A549 (cell line): ENCODE measurements around the gene NUDT1. TPM values are rescaled to one million over a fixed set of nuclear protein-coding genes. Genes with fewer than 3 reads are reported as not detected.

Experiments
- ATAC-seq, 2 experiments: fragments of 200-7000 bp in 1 of 2; fragments of >200 bp in 1 of 2; cut with Nextera tagmentation in 1 of 2; cut with Tn5 transposase in 1 of 2; 3 replicates each; pipeline versions ENCODE4 v1.8.0 to v1.9.1; 2018 to 2020; ENCODE audit warnings: mild to moderate bottlenecking in 1 of 2, moderate library complexity in 1 of 2
- CTCF ChIA-PET: fragments of 300-600 bp; sonication (Branson Sonifier 250); formaldehyde crosslinking; extraction: SDS; loops from one replicate; lab custom pipeline; 2021; ENCODE audit warnings: antibody characterized with exemption, inconsistent platforms; lab: Yijun Ruan, JAX
- POLR2A ChIA-PET: fragments of 350-600 bp; formaldehyde crosslinking; extraction: SDS; loops from one replicate; lab custom pipeline; 2021; ENCODE audit warnings: antibody characterized with exemption, inconsistent platforms; lab: Yijun Ruan, JAX
- DNase-seq, 2 experiments: peaks; one replicate each; pipeline versions ENCODE4 v3.0.0 to v3.0.0-alpha.2; 2011 to 2016; ENCODE audit warnings: low read depth in 1 of 2, low spot score in 1 of 2
- FAIRE-seq: peaks from 2 replicates; lab custom pipeline; 2011; peaks lifted over from hg19 to GRCh38; lab: Jason Lieb, UNC
- H3K27ac ChIP-seq, 2 experiments: fragments of >200 bp; sonication (Bioruptor Twin); formaldehyde crosslinking; 3 replicates each; pipeline ENCODE4 v1.5.1; 2016 to 2017
- H3K4me1 ChIP-seq: fragments of >200 bp; sonication (Bioruptor Twin); formaldehyde crosslinking; 3 replicates; pipeline ENCODE4 v1.6.1; 2016
- H3K4me2 ChIP-seq: fragments of >200 bp; sonication (Bioruptor Twin); formaldehyde crosslinking; 3 replicates; pipeline ENCODE4 v1.6.1; 2016
- H3K4me3 ChIP-seq: fragments of >200 bp; sonication (Bioruptor Twin); formaldehyde crosslinking; 3 replicates; pipeline ENCODE4 v1.5.1; 2016
- H3K9me3 ChIP-seq: fragments of >200 bp; sonication (Bioruptor Twin); formaldehyde crosslinking; 3 replicates; pipeline ENCODE4 v1.6.1; 2016
- CEBPB ChIP-seq, 2 experiments: fragments of >200 bp in 1 of 2; sonication (Bioruptor Twin) in 1 of 2; formaldehyde crosslinking in 1 of 2; IDR thresholded peaks; 2 replicates each; pipeline ENCODE4 v1.6.1; 2012 to 2016
- CTCF ChIP-seq: fragments of >200 bp; sonication (Bioruptor Twin); formaldehyde crosslinking; IDR thresholded peaks from 3 replicates; pipeline ENCODE4 v1.5.1; 2016
- EHF ChIP-seq: fragments of 250-450 bp; sonication (Bioruptor Pico); IDR thresholded peaks from 2 replicates; pipeline ENCODE4 v1.5.0; 2020; ENCODE audit warnings: mild to moderate bottlenecking
- EP300 ChIP-seq, 2 experiments: fragments of >200 bp; sonication (Bioruptor Twin); formaldehyde crosslinking; IDR thresholded peaks; 2 replicates in 1 of 2; 3 replicates in 1 of 2; pipeline ENCODE4 v1.6.1; 2016 to 2017
- FOSL2 ChIP-seq, 2 experiments: fragments of 450-650 bp in 1 of 2; fragments of >200 bp in 1 of 2; sonication (Bioruptor Twin) in 1 of 2; formaldehyde crosslinking; IDR thresholded peaks; 2 replicates each; pipeline versions ENCODE4 v1.5.0 to v1.6.1; 2016 to 2020; ENCODE audit warnings: mild to moderate bottlenecking in 1 of 2, moderate library complexity in 1 of 2
- GATA3 ChIP-seq: IDR thresholded peaks from 2 replicates; pipeline ENCODE4 v1.6.1; 2012; ENCODE audit warnings: borderline replicate concordance
- HOXB13 ChIP-seq: fragments of 250-450 bp; sonication (Bioruptor Pico); IDR thresholded peaks from 2 replicates; pipeline ENCODE4 v1.5.0; 2020; ENCODE audit warnings: low read depth, mild to moderate bottlenecking, moderate library complexity
- HOXB5 ChIP-seq: fragments of 250-450 bp; sonication (Bioruptor Pico); IDR thresholded peaks from 2 replicates; pipeline ENCODE4 v1.5.0; 2020; ENCODE audit warnings: mild to moderate bottlenecking, moderate library complexity
- JUN ChIP-seq, 2 experiments: fragments of >200 bp; sonication (Bioruptor Twin); formaldehyde crosslinking; IDR thresholded peaks; 2 replicates in 1 of 2; 3 replicates in 1 of 2; pipeline ENCODE4 v1.6.1; 2016 to 2017
- MAFK ChIP-seq: fragments of 450-650 bp; IDR thresholded peaks from 2 replicates; pipeline ENCODE4 v1.6.1; 2014; ENCODE audit not compliant: partially characterized antibody
- MAZ ChIP-seq: fragments of 150-350 bp; IDR thresholded peaks from 2 replicates; pipeline ENCODE4 v1.6.1; 2014; ENCODE audit warnings: antibody characterized with exemption, low read depth, low read length, borderline replicate concordance
- NFE2L2 ChIP-seq: fragments of 150-350 bp; conservative IDR thresholded peaks from 2 replicates; pipeline ENCODE4 v1.6.1; 2014; ENCODE audit warnings: low read length
- RFX5 ChIP-seq: fragments of 450-650 bp; IDR thresholded peaks from 2 replicates; pipeline ENCODE4 v1.7.1; 2014; ENCODE audit warnings: antibody characterized with exemption, mild to moderate bottlenecking, moderate library complexity
- ZNF302 ChIP-seq: fragments of 250-450 bp; sonication (Bioruptor Pico); IDR thresholded peaks from 2 replicates; pipeline ENCODE4 v1.9.0; 2021; ENCODE audit warnings: inconsistent platforms, mild to moderate bottlenecking, moderate library complexity
- WGBS: methylation state at CpG from one replicate; pipeline ENCODE4 v1.1.6; 2017; ENCODE audit errors: missing lambda C conversion rate; 5-methylcytosine and 5-hydroxymethylcytosine counted together
- polyA plus RNA-seq, 4 experiments: library from polyadenylated mRNA; depleted of rRNA in 3 of 4; stranded (reverse); fragments of >200 nt; fragmentation: RNase III in 1 of 4; extraction: RNeasy Plus Mini Kit Qiagen cat#74134 plus additional on column Dnase treatment in 1 of 4; gene quantifications; 2 replicates in 3 of 4; 3 replicates in 1 of 4; pipeline ENCODE4 v1.2.3, GENCODE V29; 2011 to 2017

Gene NUDT1
- polyA plus RNA-seq, 2 of the 4 experiments (the other 2 are of a cell fraction): 38.3 to 92.3 TPM

GRCh38 chr7:2217716-2218443 is 24.1 kb upstream of the NUDT1 start:
- no peak for DNase-seq
- no peak overlapping the region for H3K27ac ChIP-seq
- ChIA-PET POLR2A (no interaction called here), CTCF (interaction anchor here (0.6 kb wide), 1 partner anchor 181 kb away, joined by 3 read pairs; no protein-coding TSS in a partner anchor)
- FAIRE-seq: no peak
- no peak for TF ChIP-seq RFX5
- TF ChIP-seq GATA3: no peak
- TF ChIP-seq FOSL2 (IDR thresholded peaks at IDR 0.05): no peak
- no peak for TF ChIP-seq FOSL2 (CRISPR knock-in tag; IDR thresholded peaks at IDR 0.05)
- TF ChIP-seq MAZ: no peak
- TF ChIP-seq EP300 (IDR thresholded peaks at IDR 0.05): no peak
- TF ChIP-seq HOXB13 (CRISPR knock-in tag): no peak
- TF ChIP-seq CTCF: no peak
- H3K9me3 ChIP-seq: no peaks in the 10 kb centered on the region
- no peak overlapping the region for H3K4me3 ChIP-seq
- WGBS: 89% methylated on average over 16 of the region's 19 CpGs
- H3K4me1 ChIP-seq: no peaks in the 10 kb centered on the region
- no peak overlapping the region for H3K4me2 ChIP-seq
- ATAC-seq: no peak

DNA sequence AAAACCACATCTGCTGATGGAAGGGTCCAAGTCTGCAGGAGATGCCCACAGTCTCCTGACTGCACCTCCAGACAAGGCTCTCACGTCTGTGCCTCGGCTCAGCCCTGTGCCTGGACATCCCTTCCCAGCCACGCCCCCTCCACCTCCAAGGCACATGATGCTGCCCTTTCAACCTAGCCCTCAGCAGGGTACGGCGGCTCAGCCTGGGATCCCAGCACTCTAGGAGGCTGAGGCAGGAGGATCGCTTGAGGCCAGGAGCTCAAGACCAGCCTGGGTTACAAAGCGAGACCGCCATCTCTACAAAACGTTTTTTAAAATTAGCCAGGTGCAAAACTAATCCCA is 23.6 kb upstream of the NUDT1 start:
- FAIRE-seq (no peak), ATAC-seq (no peak), DNase-seq (no peak)
- no peaks in the 10 kb centered on the region for H3K4me1 ChIP-seq
- H3K4me2 ChIP-seq: no peak overlapping the region
- ChIA-PET CTCF (interaction anchor here (0.6 kb wide), 1 partner anchor 180 kb away, joined by 3 read pairs; no protein-coding TSS in a partner anchor), POLR2A (no interaction called here)
- WGBS: 80% methylated on average over 9 of the region's 9 CpGs
- H3K9me3 ChIP-seq: no peaks in the 10 kb centered on the region
- no peak overlapping the region for H3K4me3 ChIP-seq
- no peak for TF ChIP-seq MAFK
- TF ChIP-seq EP300 (IDR thresholded peaks at IDR 0.05): no peak
- TF ChIP-seq RFX5: no peak
- no peak for TF ChIP-seq NFE2L2
- no peak overlapping the region for H3K27ac ChIP-seq

GRCh38 chr7:2219136-2219535 is 22.9 kb upstream of the NUDT1 start:
- no peak overlapping the region for H3K4me2 ChIP-seq
- no peak for TF ChIP-seq EHF (CRISPR knock-in tag)
- WGBS: 86% methylated on average over 13 of the region's 15 CpGs
- no peak for DNase-seq
- no peak overlapping the region for H3K4me3 ChIP-seq
- H3K4me1 ChIP-seq: no peaks in the 10 kb centered on the region
- ChIA-PET CTCF (no interaction called here), POLR2A (no interaction called here)
- H3K27ac ChIP-seq: no peak overlapping the region
- no peaks in the 10 kb centered on the region for H3K9me3 ChIP-seq
- no peak for ATAC-seq
- FAIRE-seq: no peak

- no peak for FAIRE-seq
- WGBS: 97% methylated on average over 5 of the region's 8 CpGs
- ATAC-seq: no peak
- H3K4me1 ChIP-seq: no peaks in the 10 kb centered on the region
- CTCF ChIA-PET: no interaction called here
- TF ChIP-seq NFE2L2 (no peak), GATA3 (no peak), HOXB5 (no peak), ZNF302 (CRISPR knock-in tag) (no peak), JUN (IDR thresholded peaks at IDR 0.05) (no peak), CTCF (no peak), CEBPB (IDR thresholded peaks at IDR 0.05) (no peak), HOXB13 (CRISPR knock-in tag) (no peak)
- TF ChIP-seq, all 56 proteins: peak for 0
- DNase-seq: no peak
- POLR2A ChIA-PET: no interaction called here
- Histone ChIP-seq H3K9me3 (no peaks in the 10 kb centered on the region), H3K4me3 (no peak overlapping the region), H3K27ac (no peak overlapping the region), H3K4me2 (no peak overlapping the region)
Observed at GRCh38 chr7:2219606-2220005, 22.4 kb upstream of the NUDT1 start.
